Measurements from ENCODE around the gene PCNA. TPM values are rescaled to one million over a fixed set of nuclear protein-coding genes. Genes with fewer than 3 reads are reported as not detected.

Gene PCNA
- total and polyA plus RNA-seq, 2 experiments from 2014 or later, result 353 to 428 TPM

GRCh38 chr20:5155404-5155803 lies 35.6 kb upstream of the PCNA start:
- Histone ChIP-seq H3K27ac (ENCODE audit: low read depth) (no peak overlapping the region), H3F3A (replicated peaks; ENCODE audit: low read depth) (no peaks in the 10 kb centered on the region), H3K4me2 (no peak overlapping the region), H3K79me2 (replicated peaks; ENCODE audit: insufficient read depth) (peaks cover 69% of the 10 kb centered on the region), H3K27me3 (ENCODE audit: insufficient read depth) (no peaks in the 10 kb centered on the region), H3K36me3 (ENCODE audit: insufficient read depth) (no peaks in the 10 kb centered on the region), H4K20me1 (replicated peaks; ENCODE audit: insufficient read depth) (peaks cover 9% of the 10 kb centered on the region; the same call in 1 of the 2 replicates), H3K4me3 (no peak overlapping the region), H2AFZ (no peak overlapping the region), H3K4me1 (ENCODE audit: insufficient read depth) (peaks cover 18% of the 10 kb centered on the region; the same call in 1 of the 2 replicates), H3K9me2 (ENCODE audit: insufficient read depth) (no peaks in the 10 kb centered on the region)
- H3K36me3 Mint-ChIP-seq (ENCODE audit: low read depth), result no peaks in the 10 kb centered on the region
- no peak overlapping the region; the same call in 1 of the 2 replicates for H3K27ac Mint-ChIP-seq
- peaks cover 28% of the 10 kb centered on the region for H3K4me1 Mint-ChIP-seq
- H3K9me3 Mint-ChIP-seq, result no peaks in the 10 kb centered on the region
- H3K4me3 Mint-ChIP-seq, result no peak overlapping the region
- no peak for ATAC-seq
- H3K27me3 Mint-ChIP-seq (ENCODE audit: insufficient read depth, low read depth, poor library complexity), result peaks cover 1% of the 10 kb centered on the region
- no peak for DNase-seq (ENCODE audit: low spot score)
- TF ChIP-seq REST (IDR thresholded peaks at IDR 0.05; ENCODE audit: unreplicated experiment) (no peak), EZH2phosphoT487 (IDR thresholded peaks at IDR 0.05; ENCODE audit: unreplicated experiment) (no peak), ETS1 (IDR thresholded peaks at IDR 0.05) (no peak), CREB1 (CRISPR knock-in tag; IDR thresholded peaks at IDR 0.05; ENCODE audit: low read depth) (no peak), CTCF (conservative IDR thresholded peaks at IDR 0.05; ENCODE audit: low read depth in 2 of 2) (no peak), ZNF462 (CRISPR knock-in tag; IDR thresholded peaks at IDR 0.05) (no peak), ZNF114 (CRISPR knock-in tag; IDR thresholded peaks at IDR 0.05) (no peak), JUNB (IDR thresholded peaks at IDR 0.05; ENCODE audit: unreplicated experiment) (no peak), POLR2AphosphoS5 (IDR thresholded peaks at IDR 0.05; ENCODE audit: low read depth) (no peak), NANOG (IDR thresholded peaks at IDR 0.05; ENCODE audit: borderline replicate concordance) (no peak), ZNF331 (CRISPR knock-in tag; IDR thresholded peaks at IDR 0.05; ENCODE audit: low read depth) (no peak), STAT1 (IDR thresholded peaks at IDR 0.05; ENCODE audit: unreplicated experiment) (no peak), EZH2 (IDR thresholded peaks at IDR 0.05; ENCODE audit: low read depth, unreplicated experiment) (no peak)
